NCI-H510A (cell line): ENCODE data around the gene DENND4B.
"Not testable (repeated sequence)": the region's sequence is repeated elsewhere in the genome, so short reads cannot be mapped to it uniquely, and the experiment has no call there.

Source experiments
- DNase-seq: peaks from one replicate; lab custom pipeline; 2025; lab: John Stamatoyannopoulos, UW

DENND4B gene

DNA sequence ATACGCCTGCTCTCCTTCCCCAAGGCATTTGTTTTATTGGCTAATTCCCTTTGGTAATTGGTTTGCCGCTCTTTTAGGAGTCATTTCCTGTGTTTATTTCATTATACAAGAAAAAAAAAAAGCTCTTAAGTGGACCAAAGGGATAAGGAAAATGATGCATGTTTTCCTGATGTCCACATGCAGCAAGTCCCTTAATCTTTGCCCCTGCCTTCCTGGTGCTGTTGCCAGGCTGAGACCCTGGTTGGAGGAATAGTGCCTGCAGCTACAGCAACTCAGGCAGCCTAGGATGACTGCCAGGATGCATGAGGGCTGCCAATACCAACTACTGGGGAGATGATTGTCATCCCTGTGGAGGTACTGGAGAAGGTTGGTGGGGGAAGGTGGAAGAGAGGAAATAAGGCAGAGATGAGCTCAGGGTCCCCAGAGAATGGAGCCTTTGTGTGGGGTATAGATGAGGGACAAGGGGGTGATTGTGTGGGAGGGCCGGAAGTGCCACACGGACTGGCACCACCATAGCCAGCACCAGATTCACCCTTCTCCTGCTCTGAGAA lies 17.7 kb downstream of the DENND4B start:
- DNase-seq: no peak

- no peak for DNase-seq
Measured at GRCh38 chr1:153928245-153928644, 18.3 kb downstream of the DENND4B start.

- no peak for DNase-seq
Measured at GRCh38 chr1:153926405-153926804, 20.1 kb downstream of the DENND4B start.

DNA sequence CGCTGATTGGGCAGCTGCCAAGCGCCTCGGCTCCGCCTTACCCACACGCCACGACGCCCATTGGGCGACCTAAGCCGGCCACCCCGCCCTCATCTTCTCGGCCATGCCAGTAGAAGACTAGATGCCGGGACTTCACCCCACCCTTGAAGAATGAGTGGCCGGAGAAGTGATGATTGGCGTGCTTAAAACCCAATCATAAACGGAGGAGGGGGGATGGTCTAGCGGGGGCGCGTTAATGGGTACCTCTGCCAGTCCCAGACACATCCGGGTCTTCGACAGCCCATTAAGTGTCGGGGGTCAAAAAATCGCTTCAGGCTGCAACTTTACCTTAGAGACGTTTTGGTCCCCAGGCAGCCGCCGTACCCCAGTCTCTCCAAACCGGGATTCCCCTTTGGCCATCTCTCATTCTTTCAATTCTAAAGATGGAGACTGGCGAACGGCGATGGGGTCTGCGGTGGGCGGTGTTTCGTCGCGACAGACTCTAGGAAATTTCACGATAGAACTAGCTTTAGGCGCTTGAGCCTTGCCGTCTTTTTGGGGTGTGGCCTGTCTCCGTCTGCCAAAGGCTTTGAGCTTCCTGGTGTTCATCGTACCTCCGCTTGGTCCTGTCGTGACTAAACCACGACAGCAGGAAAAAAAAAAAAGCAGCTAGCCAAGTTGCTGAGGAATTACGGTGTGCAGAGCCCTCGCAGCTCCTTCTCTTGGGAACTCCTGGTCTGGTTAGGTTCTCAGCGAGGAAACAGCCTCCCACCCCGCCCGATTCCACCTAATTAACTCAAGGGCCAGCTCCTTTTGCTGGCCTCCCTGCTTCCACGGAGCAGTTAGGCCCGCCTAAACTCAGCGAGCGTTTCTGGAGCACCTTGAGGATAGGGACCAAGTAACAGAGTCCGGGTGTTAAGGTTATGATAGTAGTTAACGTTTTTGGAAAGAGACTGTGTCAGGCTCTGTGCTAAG lies 23.3 kb downstream of the DENND4B start, which contains the start of gene GATAD2B:
TSS of gene GATAD2B (minus strand) at position 1 of the 954 bp plus-strand sequence. CDS start 94,625 bp downstream, outside the sequence.
- peak; percentile 99 for DNase-seq

- DNase-seq: peak; percentile 65
Measured at GRCh38 chr1:153922076-153922971, 24.2 kb downstream of the DENND4B start.

GRCh38 chr1:153921803-153922075 lies 24.8 kb downstream of the DENND4B start:
- no peak for DNase-seq

GRCh38 chr1:153921080-153921802 lies 25.3 kb downstream of the DENND4B start:
- no peak for DNase-seq

DNA sequence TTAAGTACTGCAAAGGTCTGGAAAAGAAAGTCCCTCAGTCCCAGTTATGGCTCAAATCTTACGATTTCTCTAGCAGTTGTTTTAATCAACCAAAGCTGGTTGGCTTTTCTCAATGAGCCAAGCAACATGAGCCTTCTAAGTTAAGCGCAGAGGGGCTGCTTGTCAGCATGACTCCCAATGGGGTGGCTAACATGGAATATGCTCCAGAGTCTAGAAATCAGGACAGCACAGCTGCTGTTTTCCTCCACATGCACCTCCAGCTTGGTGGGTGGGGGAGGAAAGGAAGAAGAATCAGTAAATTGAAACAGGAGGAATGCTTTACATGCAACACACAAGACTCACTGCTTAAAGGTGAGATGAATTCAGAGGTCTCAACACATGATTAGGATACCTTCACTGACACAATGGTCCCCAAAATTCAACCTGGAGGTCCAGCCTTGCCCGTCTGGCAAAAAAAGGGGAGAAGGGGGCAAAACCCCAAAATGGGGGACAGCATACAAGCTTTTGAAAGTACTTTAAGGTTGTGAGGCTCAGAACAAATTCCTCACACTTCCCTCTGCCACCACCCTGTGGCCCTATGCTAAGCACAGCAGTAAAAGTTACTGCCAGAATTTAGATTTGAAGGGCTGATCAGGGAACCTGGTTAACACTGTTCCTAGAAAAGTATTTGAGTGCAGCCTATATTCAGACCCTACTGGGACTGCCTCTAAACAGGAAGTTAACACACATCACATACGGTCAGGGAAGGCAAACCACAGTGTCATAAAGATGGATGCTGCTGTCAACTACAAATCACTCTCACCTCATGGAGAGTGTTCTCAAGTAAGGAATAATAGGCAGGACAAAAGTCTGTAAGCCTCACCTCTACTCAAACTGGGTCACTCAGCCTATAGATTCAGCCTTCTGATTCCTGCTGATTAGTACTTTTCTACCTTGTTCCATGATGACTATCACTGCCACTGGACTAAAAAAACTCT lies 26.4 kb downstream of the DENND4B start:
- DNase-seq: no peak

DNA sequence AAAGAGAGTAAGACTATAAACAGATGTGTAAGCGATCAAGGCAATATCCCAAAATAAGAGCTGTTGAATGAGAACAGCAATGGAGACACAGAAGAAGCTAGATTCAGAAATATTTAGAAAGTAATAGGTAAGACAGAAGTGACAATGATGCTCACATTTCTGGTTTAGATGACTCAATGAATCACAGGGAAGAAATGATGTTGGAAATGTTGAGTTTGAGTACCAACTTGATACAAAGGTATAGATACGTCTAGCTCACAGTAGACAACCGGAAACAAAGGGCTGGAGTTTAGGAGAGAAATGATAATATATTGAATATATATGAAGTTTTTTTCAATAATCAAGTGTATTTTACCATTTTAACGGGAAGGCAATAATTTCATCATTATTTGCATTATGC lies 30.2 kb downstream of the DENND4B start:
- no peak for DNase-seq

- no peak for DNase-seq
Measured at GRCh38 chr1:153912349-153912748, 34.2 kb downstream of the DENND4B start.

DNA sequence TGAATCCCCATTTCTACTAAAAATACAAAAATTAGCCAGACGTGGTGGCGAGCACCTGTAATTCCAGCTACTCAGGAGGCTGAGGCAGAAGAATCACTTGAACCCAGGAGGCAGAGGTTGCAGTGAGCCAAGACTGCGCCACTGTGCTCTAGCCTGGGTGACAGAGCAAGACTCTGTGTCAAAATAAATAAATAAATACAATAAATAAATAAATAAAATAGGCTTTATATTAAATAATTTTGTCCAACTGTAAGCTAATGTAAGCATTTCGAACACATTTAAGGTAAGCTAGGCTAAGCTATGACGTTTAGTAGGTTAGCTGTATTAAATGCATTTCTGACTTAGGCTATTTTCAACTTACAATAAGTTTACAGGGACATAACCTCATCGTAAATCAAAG lies 36.0 kb downstream of the DENND4B start:
- not testable (repeated sequence) for DNase-seq

GRCh38 chr1:153908071-153908470 lies 38.4 kb downstream of the DENND4B start:
- DNase-seq: no peak

- no peak for DNase-seq
Measured at GRCh38 chr1:153907134-153907533, 39.4 kb downstream of the DENND4B start.

DNA sequence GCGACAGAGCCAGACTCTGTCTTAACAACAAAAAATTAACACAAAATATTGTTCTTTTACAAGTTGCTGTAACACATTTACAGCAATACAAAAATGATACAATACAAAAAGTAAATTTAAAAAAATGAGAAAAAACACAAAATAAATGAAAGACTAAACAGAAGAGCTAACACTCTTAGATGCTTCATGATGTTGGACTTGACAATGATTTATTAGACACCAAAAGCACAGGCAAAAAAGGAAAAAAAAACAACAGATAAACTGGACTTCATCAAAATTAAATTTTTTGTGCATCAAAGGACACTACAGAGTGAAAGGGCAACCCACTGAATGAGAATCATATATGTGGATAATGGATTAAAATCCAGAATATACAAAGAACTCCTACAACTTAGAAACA lies 40.1 kb downstream of the DENND4B start:
- DNase-seq: no peak

- DNase-seq: not testable (repeated sequence)
Measured at GRCh38 chr1:153905908-153906307, 40.6 kb downstream of the DENND4B start.

DNA sequence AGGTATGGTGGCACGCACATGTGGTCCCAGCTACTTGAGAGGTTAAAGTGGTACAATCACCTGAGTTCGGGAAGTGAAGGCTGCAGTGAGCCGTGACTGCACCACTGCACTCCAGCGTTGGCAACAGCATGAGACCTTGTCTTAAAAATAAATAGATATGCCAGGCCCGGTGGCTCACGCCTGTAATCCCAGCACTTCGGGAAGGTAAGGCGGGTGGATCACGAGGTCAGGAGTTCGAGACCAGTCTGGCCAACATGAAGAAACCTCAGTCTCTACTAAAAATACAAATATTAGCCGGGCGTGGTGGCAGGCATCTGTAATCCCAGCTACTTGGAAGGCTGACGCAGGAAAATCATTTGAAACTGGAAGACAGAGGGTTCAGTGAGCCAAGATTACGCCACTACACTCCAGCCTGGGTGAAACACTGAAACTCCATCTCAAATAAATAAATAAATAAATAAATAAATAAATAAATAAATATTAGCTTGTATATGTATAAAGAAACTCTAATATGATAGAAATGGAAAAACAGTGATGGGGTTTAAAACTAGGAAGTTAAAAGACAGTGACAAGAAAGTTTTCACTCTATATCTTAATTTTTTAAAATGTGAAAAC lies 42.6 kb downstream of the DENND4B start:
- DNase-seq: no peak

GRCh38 chr1:153899509-153899908 lies 47.0 kb downstream of the DENND4B start:
- DNase-seq: no peak

- not testable (repeated sequence) for DNase-seq
Measured at GRCh38 chr1:153895866-153896265, 50.7 kb downstream of the DENND4B start.

- DNase-seq: not testable (repeated sequence)
Measured at GRCh38 chr1:153891042-153891441, 55.5 kb downstream of the DENND4B start.

DNA sequence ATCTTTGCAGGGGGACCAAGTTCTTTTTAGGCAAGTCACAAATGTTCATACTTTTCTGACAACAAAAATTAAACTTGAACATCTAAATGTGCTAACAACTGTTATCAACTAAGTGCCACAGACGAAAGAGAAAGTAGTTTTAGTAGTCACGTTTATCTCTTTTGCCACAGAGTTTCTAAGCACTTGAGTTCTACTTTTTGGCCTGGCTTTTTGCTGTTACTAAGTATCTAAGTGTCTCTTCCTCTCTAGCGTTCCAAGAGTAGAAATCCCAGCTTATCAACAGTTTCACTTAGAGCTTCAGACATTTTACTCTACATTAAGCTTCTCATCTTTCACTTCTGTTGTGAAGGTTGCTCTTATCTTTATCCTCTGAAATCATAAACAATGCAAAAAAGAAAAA lies 58.0 kb downstream of the DENND4B start:
- DNase-seq: no peak
